ENCODE results near the gene ALG5. TPM values are rescaled to one million over a fixed set of nuclear protein-coding genes. Genes with fewer than 3 reads are reported as not detected.

ALG5 gene
- total RNA-seq, 2 experiments from 2014 or later: 14.4 to 15.1 TPM

- Mint-ChIP-seq H3K4me3 (no peak overlapping the region), H3K9me3 (no peaks in the 10 kb centered on the region), H3K27me3 (no peaks in the 10 kb centered on the region), H3K36me3 (ENCODE audit: low read depth) (peaks cover 81% of the 10 kb centered on the region), H3K27ac (no peak overlapping the region), H3K4me1 (ENCODE audit: low read depth) (no peaks in the 10 kb centered on the region)
- no peak overlapping the region for H3K27ac ChIP-seq (ENCODE audit: low read depth in 1 of 2, low read length in 2 of 2)
- no peak overlapping the region for H3K4me3 ChIP-seq (ENCODE audit: low read length)
- peaks cover 45% of the 10 kb centered on the region for H3K36me3 ChIP-seq (ENCODE audit: insufficient read depth, low read length)
- ChIA-PET CTCF (no interaction called here), POLR2A (no interaction called here)
- ATAC-seq (ENCODE audit: poor library complexity) (no peak), DNase-seq (no peak)
- no peaks in the 10 kb centered on the region for H3K9me3 ChIP-seq (ENCODE audit: control insufficient read depth in 1 of 2, insufficient read depth in 1 of 2, low read length in 2 of 2)
- TF ChIP-seq, protein P1, sequence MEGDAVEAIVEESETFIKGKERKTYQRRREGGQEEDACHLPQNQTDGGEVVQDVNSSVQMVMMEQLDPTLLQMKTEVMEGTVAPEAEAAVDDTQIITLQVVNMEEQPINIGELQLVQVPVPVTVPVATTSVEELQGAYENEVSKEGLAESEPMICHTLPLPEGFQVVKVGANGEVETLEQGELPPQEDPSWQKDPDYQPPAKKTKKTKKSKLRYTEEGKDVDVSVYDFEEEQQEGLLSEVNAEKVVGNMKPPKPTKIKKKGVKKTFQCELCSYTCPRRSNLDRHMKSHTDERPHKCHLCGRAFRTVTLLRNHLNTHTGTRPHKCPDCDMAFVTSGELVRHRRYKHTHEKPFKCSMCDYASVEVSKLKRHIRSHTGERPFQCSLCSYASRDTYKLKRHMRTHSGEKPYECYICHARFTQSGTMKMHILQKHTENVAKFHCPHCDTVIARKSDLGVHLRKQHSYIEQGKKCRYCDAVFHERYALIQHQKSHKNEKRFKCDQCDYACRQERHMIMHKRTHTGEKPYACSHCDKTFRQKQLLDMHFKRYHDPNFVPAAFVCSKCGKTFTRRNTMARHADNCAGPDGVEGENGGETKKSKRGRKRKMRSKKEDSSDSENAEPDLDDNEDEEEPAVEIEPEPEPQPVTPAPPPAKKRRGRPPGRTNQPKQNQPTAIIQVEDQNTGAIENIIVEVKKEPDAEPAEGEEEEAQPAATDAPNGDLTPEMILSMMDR (IDR thresholded peaks at IDR 0.05): no peak
- no peaks in the 10 kb centered on the region for H3K4me1 ChIP-seq (ENCODE audit: insufficient read depth, low read length)
- intact Hi-C loops (cut with DNase I, micrococcal nuclease): no loop called here
- H3K27me3 ChIP-seq (ENCODE audit: control insufficient read depth in 1 of 2, insufficient read depth in 2 of 2, low read length in 2 of 2): no peaks in the 10 kb centered on the region
These were observed 48.2 kb downstream of the ALG5 start for GRCh38 chr13:36950920-36951319.

DNA sequence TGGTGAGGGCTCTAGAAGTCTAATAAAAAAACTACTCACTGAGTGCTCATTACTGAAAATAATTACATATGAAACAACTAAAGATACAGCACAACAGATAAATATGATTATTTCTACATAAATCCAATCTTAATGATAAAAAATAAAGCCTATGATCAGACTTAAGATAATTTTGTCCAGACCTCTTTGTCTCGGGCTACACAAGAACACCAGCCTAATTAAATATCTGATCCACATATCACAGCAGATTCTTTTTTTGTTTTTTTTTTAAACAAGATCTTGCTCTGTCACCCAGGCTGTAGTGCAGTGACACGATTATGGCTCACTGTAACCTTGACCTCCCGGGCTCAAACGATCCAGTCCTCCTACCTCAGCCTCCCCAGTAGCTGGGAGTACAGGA lies 48.8 kb downstream of the ALG5 start:
- intact Hi-C loops (cut with DNase I, micrococcal nuclease): no loop called here
- H3K4me3 Mint-ChIP-seq: no peak overlapping the region
- DNase-seq (no peak), ATAC-seq (ENCODE audit: poor library complexity) (no peak)
- Histone ChIP-seq H3K27me3 (ENCODE audit: control insufficient read depth in 1 of 2, insufficient read depth in 2 of 2, low read length in 2 of 2) (no peaks in the 10 kb centered on the region), H3K27ac (ENCODE audit: low read depth in 1 of 2, low read length in 2 of 2) (no peak overlapping the region), H3K36me3 (ENCODE audit: insufficient read depth, low read length) (peaks cover 45% of the 10 kb centered on the region), H3K4me1 (ENCODE audit: insufficient read depth, low read length) (no peaks in the 10 kb centered on the region), H3K4me3 (ENCODE audit: low read length) (no peak overlapping the region), H3K9me3 (ENCODE audit: control insufficient read depth in 1 of 2, insufficient read depth in 1 of 2, low read length in 2 of 2) (no peaks in the 10 kb centered on the region)
- H3K27ac Mint-ChIP-seq: no peak overlapping the region
- H3K36me3 Mint-ChIP-seq (ENCODE audit: low read depth): peaks cover 75% of the 10 kb centered on the region
- POLR2A ChIA-PET: no interaction called here
- no peaks in the 10 kb centered on the region for H3K4me1 Mint-ChIP-seq (ENCODE audit: low read depth)
- H3K9me3 Mint-ChIP-seq: no peaks in the 10 kb centered on the region
- CTCF ChIA-PET: no interaction called here
- TF ChIP-seq, protein P1 (IDR thresholded peaks at IDR 0.05): no peak
- H3K27me3 Mint-ChIP-seq: no peaks in the 10 kb centered on the region

GRCh38 chr13:36945078-36945477 lies 54.1 kb downstream of the ALG5 start:
- no peak overlapping the region for H3K4me3 ChIP-seq (ENCODE audit: low read length)
- intact Hi-C loops (cut with DNase I, micrococcal nuclease): no loop called here
- H3K27ac ChIP-seq (ENCODE audit: low read depth in 1 of 2, low read length in 2 of 2): no peak overlapping the region
- H3K9me3 ChIP-seq (ENCODE audit: control insufficient read depth in 1 of 2, insufficient read depth in 1 of 2, low read length in 2 of 2): peaks cover 0 to 5% of the 10 kb centered on the region in 2 experiments
- Mint-ChIP-seq H3K27me3 (peaks cover 1% of the 10 kb centered on the region), H3K9me3 (peaks cover 9% of the 10 kb centered on the region), H3K36me3 (ENCODE audit: low read depth) (peaks cover 33% of the 10 kb centered on the region), H3K27ac (no peak overlapping the region), H3K4me3 (no peak overlapping the region), H3K4me1 (ENCODE audit: low read depth) (no peaks in the 10 kb centered on the region)
- H3K36me3 ChIP-seq (ENCODE audit: insufficient read depth, low read length): peaks cover 9% of the 10 kb centered on the region
- ATAC-seq (ENCODE audit: poor library complexity) (no peak), DNase-seq (no peak)
- TF ChIP-seq, protein P1 (IDR thresholded peaks at IDR 0.05): no peak
- no peaks in the 10 kb centered on the region for H3K27me3 ChIP-seq (ENCODE audit: control insufficient read depth in 1 of 2, insufficient read depth in 2 of 2, low read length in 2 of 2)
- ChIA-PET POLR2A (no interaction called here), CTCF (no interaction called here)
- no peaks in the 10 kb centered on the region for H3K4me1 ChIP-seq (ENCODE audit: insufficient read depth, low read length)
